Measurements from ENCODE around the gene ING3.

GRCh38 chr7:120988591-120989256 is 38.1 kb downstream of the ING3 start, which contains the start of gene CPED1:
- TF ChIP-seq CBX5 (IDR thresholded peaks at IDR 0.05; ENCODE audit: low read depth, low read length) (no peak), CTCF (IDR thresholded peaks at IDR 0.05; ENCODE audit: control extremely low read depth in 1 of 3, insufficient read depth in 1 of 3, low read depth in 1 of 3, low read length in 3 of 3) (no peak), POLR2A (IDR thresholded peaks at IDR 0.05; ENCODE audit: control extremely low read depth in 1 of 2, low read depth in 2 of 2, low read length in 2 of 2) (no peak), E2F6 (IDR thresholded peaks at IDR 0.05) (no peak), SIX5 (IDR thresholded peaks at IDR 0.05; ENCODE audit: low read depth, low read length) (no peak), CHD1 (IDR thresholded peaks at IDR 0.05; ENCODE audit: low read depth, low read length) (no peak)
